ENCODE results near the gene EXOC4.

The EXOC4 gene

GRCh38 chr7:133808493-133808866 lies 555.6 kb downstream of the EXOC4 start:
- no peak overlapping the region for H3K4me3 ChIP-seq (ENCODE audit: low read depth, low read length)
- no peak for TF ChIP-seq CTCF (IDR thresholded peaks at IDR 0.05; ENCODE audit: borderline replicate concordance, insufficient read depth, low read depth, low read length)

GRCh38 chr7:133812877-133813276 lies 560.0 kb downstream of the EXOC4 start:
- no peak overlapping the region for H3K4me3 ChIP-seq (ENCODE audit: low read depth, low read length)
- no peak for TF ChIP-seq CTCF (IDR thresholded peaks at IDR 0.05; ENCODE audit: borderline replicate concordance, insufficient read depth, low read depth, low read length)

GRCh38 chr7:133815611-133816210 lies 562.8 kb downstream of the EXOC4 start:
- TF ChIP-seq CTCF (IDR thresholded peaks at IDR 0.05; ENCODE audit: borderline replicate concordance, insufficient read depth, low read depth, low read length): no peak
- H3K4me3 ChIP-seq (ENCODE audit: low read depth, low read length): no peak overlapping the region

GRCh38 chr7:133819695-133820094 lies 566.8 kb downstream of the EXOC4 start:
- TF ChIP-seq CTCF (IDR thresholded peaks at IDR 0.05; ENCODE audit: borderline replicate concordance, insufficient read depth, low read depth, low read length): no peak
- H3K4me3 ChIP-seq (ENCODE audit: low read depth, low read length): no peak overlapping the region

DNA sequence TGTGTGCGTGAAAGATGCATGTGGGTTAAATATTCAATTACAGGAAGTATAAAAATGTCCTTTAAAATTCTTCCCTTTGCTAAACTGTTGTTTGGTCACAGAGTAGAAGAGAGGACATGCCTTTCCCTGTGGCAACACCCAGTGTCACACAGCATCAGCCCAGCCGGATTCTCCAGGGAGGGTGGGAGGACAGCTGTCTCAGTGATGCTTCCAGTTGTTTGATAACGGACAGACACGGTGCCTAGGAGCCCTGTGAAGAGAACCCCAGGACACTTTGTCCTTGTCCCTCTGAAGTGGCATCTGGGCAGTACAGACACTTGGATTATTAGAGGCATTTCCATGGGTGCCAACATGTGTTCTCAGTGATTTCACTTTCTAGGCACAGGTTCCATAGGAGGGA lies 567.7 kb downstream of the EXOC4 start:
- no peak for TF ChIP-seq CTCF (IDR thresholded peaks at IDR 0.05; ENCODE audit: borderline replicate concordance, insufficient read depth, low read depth, low read length)
- H3K4me3 ChIP-seq (ENCODE audit: low read depth, low read length): no peak overlapping the region

GRCh38 chr7:133821171-133821570 lies 568.3 kb downstream of the EXOC4 start:
- no peak for TF ChIP-seq CTCF (IDR thresholded peaks at IDR 0.05; ENCODE audit: borderline replicate concordance, insufficient read depth, low read depth, low read length)
- no peak overlapping the region for H3K4me3 ChIP-seq (ENCODE audit: low read depth, low read length)

GRCh38 chr7:133822001-133822641 lies 569.2 kb downstream of the EXOC4 start:
- no peak for TF ChIP-seq CTCF (IDR thresholded peaks at IDR 0.05; ENCODE audit: borderline replicate concordance, insufficient read depth, low read depth, low read length)
- no peak overlapping the region for H3K4me3 ChIP-seq (ENCODE audit: low read depth, low read length)
